ENCODE data around the gene DNAH7. TPM values are rescaled to one million over a fixed set of nuclear protein-coding genes. Genes with fewer than 3 reads are reported as not detected.

The DNAH7 gene
- total and polyA plus RNA-seq, 2 donors (not counting 3 experiments of a cell fraction or from before 2014, with no cell fraction given) = 0.15 to 0.24 TPM

GRCh38 chr2:195898505-195899191, 170.0 kb downstream of the DNAH7 start:
- intact Hi-C loops (cut with micrococcal nuclease) = no loop called here
- Histone ChIP-seq H3K9ac (replicated peaks; ENCODE audit: extremely low read depth, insufficient read depth, low read length) (no peak overlapping the region), H3K9me1 (replicated peaks; ENCODE audit: control insufficient read depth, extremely low read depth, insufficient read depth, low read length) (no peaks in the 10 kb centered on the region)

More at GRCh38 chr2:195898505-195899191, 170.0 kb downstream of the DNAH7 start:
- Histone ChIP-seq H3K36me3 (ENCODE audit: control insufficient read depth in 2 of 2, extremely low read depth in 1 of 2, insufficient read depth in 2 of 2, low read length in 2 of 2) (no peaks in the 10 kb centered on the region), H3K27ac (ENCODE audit: insufficient read depth, low read depth, low read length) (no peak overlapping the region), H3K79me2 (ENCODE audit: control insufficient read depth, insufficient read depth, low read length) (no peaks in the 10 kb centered on the region), H3K4me2 (ENCODE audit: insufficient read depth, low read length) (no peak overlapping the region), H3K4me1 (ENCODE audit: control insufficient read depth, extremely low read depth, insufficient read depth, low read length) (no peaks in the 10 kb centered on the region), H4K20me1 (replicated peaks; ENCODE audit: control insufficient read depth, extremely low read depth, insufficient read depth, low read length) (no peaks in the 10 kb centered on the region), H3K9me3 (replicated peaks; ENCODE audit: control insufficient read depth, insufficient read depth, low read length) (no peaks in the 10 kb centered on the region), H2AFZ (ENCODE audit: low read depth, low read length) (no peak overlapping the region), H3K27me3 (ENCODE audit: control insufficient read depth in 2 of 2, insufficient read depth in 2 of 2, low read length in 2 of 2) (no peaks in the 10 kb centered on the region), H3K4me3 (replicated peaks in 1 of 3; ENCODE audit: insufficient read depth in 1 of 3, low read depth in 1 of 3, low read length in 3 of 3) (no peak overlapping the region)
- dilution Hi-C loops (cut with MboI; ENCODE audit: extremely low pct_ligation_motif_present, low sequenced_read_pairs) = no loop called here
- ChIA-PET CTCF (no interaction called here), POLR2A (no interaction called here)
- no TSS peak for BruUV-seq (replicated peaks)
- TF ChIP-seq JUN (IDR thresholded peaks at IDR 0.05; ENCODE audit: borderline replicate concordance, insufficient read depth, insufficient read length, low read depth) = no peak
- TF ChIP-seq GATA2 (IDR thresholded peaks at IDR 0.05; ENCODE audit: insufficient read depth, insufficient read length, low read depth, low read length) = no peak
- no peak for TF ChIP-seq CTCF (IDR thresholded peaks at IDR 0.05; ENCODE audit: extremely low read depth in 1 of 2, insufficient read depth in 1 of 2, low read depth in 1 of 2, low read length in 2 of 2)
- TF ChIP-seq MAX (IDR thresholded peaks at IDR 0.05; ENCODE audit: insufficient read depth, insufficient read length) = no peak
- TF ChIP-seq MYC (IDR thresholded peaks at IDR 0.05; ENCODE audit: low read depth, low read length) = no peak
- no peak for TF ChIP-seq POLR2A (IDR thresholded peaks at IDR 0.05; ENCODE audit: low read depth, low read length)
- TF ChIP-seq EZH2 (IDR thresholded peaks at IDR 0.05; ENCODE audit: borderline replicate concordance, low read depth, low read length, severe bottlenecking) = no peak
- TF ChIP-seq FOS (IDR thresholded peaks at IDR 0.05; ENCODE audit: borderline replicate concordance, insufficient read depth, low read length) = no peak
- no peak for TF ChIP-seq POLR2AphosphoS5 (IDR thresholded peaks at IDR 0.05; ENCODE audit: insufficient read depth, low read depth, low read length)
- DNase-seq (ENCODE audit: low read depth, low spot score) (peak; percentile 24), FAIRE-seq (no peak)
